Heart left ventricle (tissue), 16 donors: ENCODE data around the gene MAP4K5. TPM values are rescaled to one million over a fixed set of nuclear protein-coding genes. Genes with fewer than 3 reads are reported as not detected.

Source experiments
- ATAC-seq, 4 donors: fragments of 200-7000 bp; cut with Tn5 transposase; one replicate each; pipeline ENCODE4 v1.9.1; 2020 to 2022; ENCODE audit warnings: moderate library complexity in 4 of 4, mild to moderate bottlenecking in 3 of 4, moderate number of reproducible peaks in 1 of 4
- DNase-seq, 5 donors: peaks; one replicate each; pipeline ENCODE4 v3.0.0-alpha.2; 2020
- H3K27ac ChIP-seq, 12 donors: fragments of 200-600 bp; sonication (generic) in 4 of 12; one replicate each; pipeline versions ENCODE4 v1.5.0 to v1.8.0; 2016 to 2022; ENCODE audit warnings: mild to moderate bottlenecking in 2 of 12
- H3K27me3 ChIP-seq, 9 donors: fragments of 200-600 bp; sonication (generic) in 2 of 9; one replicate each; pipeline versions ENCODE4 v1.5.1 to v1.8.0; 2016 to 2022; ENCODE audit warnings: mild to moderate bottlenecking in 3 of 9
- H3K36me3 ChIP-seq, 9 donors: fragments of 200-600 bp; sonication (generic) in 2 of 9; one replicate each; pipeline versions ENCODE4 v1.5.0 to v1.8.0; 2018 to 2022; ENCODE audit warnings: mild to moderate bottlenecking in 2 of 9
- H3K4me1 ChIP-seq, 12 donors: fragments of 200-600 bp; sonication (generic) in 4 of 12; one replicate each; pipeline versions ENCODE4 v1.5.0 to v1.8.0; 2016 to 2022; ENCODE audit warnings: mild to moderate bottlenecking in 3 of 12
- H3K4me3 ChIP-seq, 12 donors: fragments of 200-600 bp; sonication (generic) in 4 of 12; one replicate each; pipeline versions ENCODE4 v1.5.0 to v1.8.0; 2017 to 2022; ENCODE audit warnings: mild to moderate bottlenecking in 9 of 12, moderate library complexity in 4 of 12
- H3K9me3 ChIP-seq, 12 donors: fragments of 200-600 bp; sonication (generic) in 4 of 12; one replicate each; pipeline versions ENCODE4 v1.5.0 to v1.8.0; 2016 to 2022; ENCODE audit warnings: mild to moderate bottlenecking in 1 of 12
- CTCF ChIP-seq, 12 donors: fragments of 200-600 bp; sonication (generic) in 4 of 12; IDR thresholded peaks; one replicate each; pipeline versions ENCODE4 v1.5.0 to v1.8.0; 2018 to 2022; ENCODE audit warnings: antibody characterized with exemption in 12 of 12, mild to moderate bottlenecking in 5 of 12
- POLR2A ChIP-seq, 2 donors: fragments of 450-650 bp; IDR thresholded peaks; one replicate each; pipeline ENCODE4 v1.6.1; 2017; ENCODE audit warnings: antibody characterized with exemption in 2 of 2, mild to moderate bottlenecking in 2 of 2, moderate library complexity in 2 of 2
- WGBS, 4 donors: extraction: QIAGEN DNeasy Blood & Tissue Kit in 2 of 4; methylation state at CpG; one replicate each; pipeline versions ENCODE4 v1.1.5 to v1.1.7; 2013 to 2018; 5-methylcytosine and 5-hydroxymethylcytosine counted together
- intact Hi-C, 10 donors: fragments of 100-400 bp; cut with DNase I; formaldehyde crosslinking; loops; one replicate each; pipeline versions ENCODE4 v1.11.1 to v1.14.2; 2022
- polyA plus RNA-seq, 2 donors: library from polyadenylated mRNA; stranded (reverse); fragments of 200-250 nt; gene quantifications; one replicate each; pipeline ENCODE4 v1.2.3, GENCODE V29; 2013
- total RNA-seq, 9 donors: library from RNA; depleted of rRNA in 2 of 9; stranded (reverse); fragments of >200 nt in 2 of 9; fragmentation: NEBNext Ultra II Directional in 3 of 9; extraction: Animal tissue kit (Norgen Biotek cat#: 25700) in 3 of 9; gene quantifications; one replicate each; pipeline versions ENCODE4 v1.1.0 to v1.2.4, GENCODE V29; 2016 to 2023
- donor health status: ischemic (EF 13 %, LVEDD 7.1; RV severe dilation, severe dysfunction).
- donor health status: healthy with polysubstance abuse.
- donor health status: DM: no; HTN: yes; CAD: no.
- donor health status: DM: no; HTN: no; CAD: no.
- donor health status: ischemic (EF 25% LVEDD 6.9; RV normal size, moderate dysfunction).
- donor health status: ischemic (EF 25% LVEDD 5.7; RV mildly dilated, moderate dysfunction).
- donor health status: healthy.
- donor health status: DM: yes; HTN: yes; CAD: no.
- donor health status: ischemic (EF 35%, LVEDD 5.7; RV mildly dilated, moderate dysfunction).
- donor health status: nonischemic (EF 11% LVEDD 7.7; RV severe dilation, severe dysfunction).
- donor health status: DM: yes; HTN: yes; CAD: no.
- donor health status: PGD.
- donor health status: ischemic (EF 29% LVEDD 5.4; RV normal size, mild dysfunction).
- donor health status: nonischemic (EF 23%, LVEDD 6.1; RV moderate dilation, normal function).

Gene MAP4K5
- total and polyA plus RNA-seq, 11 donors, result 4.7 to 43.3 (median 16.6) TPM

- intact Hi-C loops, result loop anchor here in 2 of 10 donors (10.0 kb wide), 1 partner anchor 45 kb away; no protein-coding TSS in a partner anchor
- no peak overlapping the region for H3K27ac ChIP-seq
- H3K27me3 ChIP-seq, result no peaks in the 10 kb centered on the region
- H3K9me3 ChIP-seq, result no peaks in the 10 kb centered on the region
- 93 to 95% (median 93%) methylated on average over 9 of the region's 9 CpGs for WGBS, 4 donors
- H3K4me3 ChIP-seq, result no peak overlapping the region
- TF ChIP-seq POLR2A (IDR thresholded peaks at IDR 0.05) (no peak), CTCF (IDR thresholded peaks at IDR 0.05) (no peak)
- no peaks in the 10 kb centered on the region for H3K4me1 ChIP-seq
- no peak for DNase-seq
- ATAC-seq, result no peak
- no peaks in the 10 kb centered on the region for H3K36me3 ChIP-seq
Observed at GRCh38 chr14:50389668-50390441, 142.5 kb downstream of the MAP4K5 start.

- Histone ChIP-seq H3K9me3 (no peaks in the 10 kb centered on the region), H3K36me3 (no peaks in the 10 kb centered on the region), H3K4me1 (peaks cover 0 to 4% (median 0%) of the 10 kb centered on the region in 12 donors), H3K27me3 (no peaks in the 10 kb centered on the region), H3K27ac (no peak overlapping the region), H3K4me3 (no peak overlapping the region)
- TF ChIP-seq CTCF (IDR thresholded peaks at IDR 0.05) (no peak), POLR2A (IDR thresholded peaks at IDR 0.05) (no peak)
- DNase-seq (no peak), ATAC-seq (no peak)
- intact Hi-C loops, result no loop called here
- WGBS, 4 donors, result 83 to 90% (median 84%) methylated on average over 9 of the region's 9 CpGs
Observed at GRCh38 chr14:50388256-50388931, 144.0 kb downstream of the MAP4K5 start.

- DNase-seq (no peak), ATAC-seq (no peak)
- no peaks in the 10 kb centered on the region for H3K27me3 ChIP-seq
Observed at GRCh38 chr14:50387548-50387947, 144.8 kb downstream of the MAP4K5 start.

More at GRCh38 chr14:50387548-50387947, 144.8 kb downstream of the MAP4K5 start:
- Histone ChIP-seq H3K36me3 (no peaks in the 10 kb centered on the region), H3K4me1 (peaks cover 0 to 4% (median 0%) of the 10 kb centered on the region in 12 donors), H3K9me3 (no peaks in the 10 kb centered on the region), H3K27ac (no peak overlapping the region), H3K4me3 (no peak overlapping the region)
- intact Hi-C loops, result no loop called here
- TF ChIP-seq POLR2A (IDR thresholded peaks at IDR 0.05), result no peak
- TF ChIP-seq CTCF (IDR thresholded peaks at IDR 0.05), result no peak
- 93 to 100% (median 100%) methylated on average over 1 of the region's 1 CpG for WGBS, 4 donors
